ENCODE data around the gene RICTOR.

DNA sequence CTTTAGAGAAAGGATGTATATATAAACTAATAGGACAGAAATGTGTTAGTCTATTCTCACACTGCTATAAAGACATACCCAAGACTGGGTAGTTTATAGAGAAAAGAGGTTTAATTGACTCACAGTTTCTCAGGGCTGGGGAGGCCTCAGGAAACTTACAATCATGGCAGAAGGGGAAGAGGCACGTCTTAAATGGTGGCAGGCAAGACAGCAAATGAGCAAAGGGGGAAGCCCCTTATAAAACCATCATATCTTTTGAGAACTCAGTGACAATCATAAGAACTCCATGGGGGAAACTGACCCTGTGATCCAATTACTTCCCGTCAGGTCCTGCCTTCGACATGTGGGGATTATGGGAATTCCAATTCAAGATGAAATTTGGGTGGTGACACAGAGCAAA lies 8.8 kb upstream of the RICTOR start:
- no peak for TF ChIP-seq POLR2A (IDR thresholded peaks at IDR 0.05; ENCODE audit: low read depth, low read length)
- TF ChIP-seq POLR2AphosphoS5 (IDR thresholded peaks at IDR 0.05; ENCODE audit: low read depth, low read length), result no peak
- TF ChIP-seq TAF1 (IDR thresholded peaks at IDR 0.05; ENCODE audit: low read depth, low read length), result no peak
- no peak for TF ChIP-seq PAX5 (IDR thresholded peaks at IDR 0.05; ENCODE audit: insufficient read depth, low read length, severe bottlenecking)
- TF ChIP-seq POU2F2 (IDR thresholded peaks at IDR 0.05; ENCODE audit: low read depth, low read length), result no peak
